Endometrium (tissue), 2 donors: ENCODE measurements around the gene MYCN.

Experiments
- FAIRE-seq: peaks from 2 replicates; lab custom pipeline; 2012; peaks lifted over from hg19 to GRCh38; lab: Jason Lieb, UNC
- donor health status: control.
- donor health status: control.

The MYCN gene

GRCh38 chr2:15979051-15979758 is 38.9 kb downstream of the MYCN start:
- FAIRE-seq, result no peak

DNA sequence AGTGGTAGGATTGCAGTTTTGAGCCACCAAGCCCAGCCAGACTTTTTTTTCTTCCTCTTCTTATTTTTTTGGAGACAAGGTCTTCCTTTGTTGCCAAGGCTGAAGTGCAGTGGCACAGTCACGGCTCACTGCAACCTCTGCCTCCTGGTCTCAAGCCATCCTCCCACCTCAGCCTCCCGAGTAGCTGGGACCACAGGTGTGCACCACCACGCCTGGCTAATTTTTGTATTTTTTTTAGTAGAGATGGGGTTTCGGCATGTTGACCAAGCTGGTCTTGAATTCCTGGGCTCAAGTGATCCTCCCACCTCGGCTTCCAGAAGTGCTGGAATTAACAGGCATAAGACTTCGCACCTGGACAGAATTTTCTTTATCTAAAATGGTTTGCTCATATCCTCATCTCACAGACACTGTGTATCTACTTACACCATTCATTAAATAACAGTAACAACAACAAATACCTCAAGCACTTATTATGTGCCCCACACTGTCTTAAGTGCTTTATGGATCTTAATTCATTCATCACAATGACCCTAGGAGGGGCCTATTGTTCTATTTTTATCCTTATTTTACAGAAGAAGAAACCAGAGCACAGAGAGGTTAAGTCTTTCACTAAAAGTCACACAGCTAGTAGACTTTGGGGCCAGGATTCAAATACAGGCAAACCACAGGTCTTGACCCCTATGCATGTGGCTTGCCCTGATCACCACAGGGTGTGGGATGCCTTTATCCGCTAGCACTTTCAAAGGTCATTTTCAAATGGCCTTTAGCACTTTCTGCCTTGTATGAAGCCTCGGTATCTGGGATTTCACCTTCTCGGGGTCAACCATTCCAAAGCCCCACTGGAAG is 39.6 kb downstream of the MYCN start:
- no peak for FAIRE-seq

GRCh38 chr2:15980605-15981098 is 40.3 kb downstream of the MYCN start:
- no peak for FAIRE-seq

GRCh38 chr2:15981646-15982045 is 41.3 kb downstream of the MYCN start:
- FAIRE-seq, result no peak

GRCh38 chr2:15982285-15983044 is 42.1 kb downstream of the MYCN start:
- FAIRE-seq, result no peak

DNA sequence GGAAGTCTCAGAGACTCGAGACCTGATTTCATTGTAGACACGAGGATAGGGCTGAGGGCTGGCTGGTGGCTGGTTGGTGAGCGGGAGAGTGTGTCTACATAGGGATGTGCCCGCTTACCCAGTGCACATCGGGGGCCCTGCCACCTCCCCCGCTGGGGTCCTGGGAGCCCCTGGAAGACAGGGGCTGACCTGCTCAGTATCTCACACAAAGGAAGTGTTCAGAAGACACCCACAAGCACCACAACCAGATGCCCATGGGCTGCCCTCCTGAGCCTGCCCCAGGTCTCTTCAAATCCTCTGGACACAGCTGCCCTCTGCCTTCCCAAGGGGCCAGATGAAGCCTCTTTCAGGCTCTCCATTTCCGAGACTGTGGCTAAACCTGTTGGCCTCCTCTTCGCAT is 43.1 kb downstream of the MYCN start:
- FAIRE-seq, result no peak

GRCh38 chr2:15984368-15985255 is 44.3 kb downstream of the MYCN start:
- no peak for FAIRE-seq

DNA sequence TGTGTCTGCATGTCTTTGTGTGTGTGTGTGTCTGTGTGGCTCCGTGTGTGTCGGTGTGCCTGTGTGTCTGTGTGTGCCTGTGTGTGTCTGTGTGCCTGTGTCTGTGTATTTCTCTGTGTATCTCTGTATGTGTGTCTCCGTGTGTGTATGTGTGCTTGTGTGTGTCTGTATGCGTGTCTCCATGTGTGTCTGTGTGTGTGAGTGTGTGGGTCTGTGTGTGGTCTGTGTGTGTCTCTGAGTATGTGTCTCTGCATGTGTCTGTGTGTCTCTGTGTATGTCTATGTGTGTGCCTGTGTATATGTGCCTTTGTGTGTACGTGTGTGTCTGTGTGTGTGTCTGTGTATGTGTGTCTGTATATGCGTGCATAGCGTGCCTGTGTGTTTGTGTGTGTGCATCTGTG is 45.2 kb downstream of the MYCN start:
- no peak for FAIRE-seq

- FAIRE-seq, result no peak
Observed at GRCh38 chr2:15986068-15986560, 45.8 kb downstream of the MYCN start.

DNA sequence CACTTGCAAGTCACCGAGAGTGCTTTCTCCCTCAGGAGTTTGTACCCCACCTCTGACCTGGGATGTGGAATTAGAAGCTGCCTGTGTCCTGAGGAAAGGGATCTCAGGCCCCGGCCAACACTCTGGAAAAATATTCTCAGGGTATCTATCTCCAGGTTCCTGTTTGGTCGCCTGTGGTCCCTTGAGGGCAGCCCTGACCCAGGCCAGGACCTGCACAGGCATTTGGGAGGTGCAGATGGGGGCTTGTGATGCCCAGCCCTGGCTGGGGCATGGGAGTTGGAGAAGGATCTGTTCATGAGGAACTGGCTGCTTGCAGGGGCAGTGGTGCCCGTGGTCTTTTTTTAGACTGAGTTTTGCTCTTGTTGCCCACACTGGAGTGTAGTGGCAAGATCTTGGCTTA is 46.3 kb downstream of the MYCN start:
- no peak for FAIRE-seq

DNA sequence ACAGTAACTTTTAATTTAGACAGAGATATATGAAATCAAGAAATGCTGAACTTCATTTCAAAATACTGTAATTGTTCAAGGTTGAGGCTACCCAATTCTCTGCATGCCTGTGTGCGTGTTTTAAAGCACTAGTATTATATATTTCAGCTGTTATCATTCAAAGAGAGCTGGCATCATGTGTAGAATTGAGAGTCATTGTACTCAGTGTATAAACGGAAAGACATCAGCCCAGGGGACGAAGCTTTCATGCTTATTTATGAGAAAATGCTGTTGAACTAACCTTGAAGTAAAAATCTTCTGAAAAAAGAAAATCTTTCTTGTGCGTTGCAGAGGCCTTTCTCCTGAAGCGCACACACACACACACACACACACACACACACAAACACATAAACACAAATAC is 48.4 kb downstream of the MYCN start:
- no peak for FAIRE-seq

GRCh38 chr2:15989559-15989958 is 49.2 kb downstream of the MYCN start:
- no peak for FAIRE-seq

GRCh38 chr2:15990151-15991101 is 50.1 kb downstream of the MYCN start:
- no peak for FAIRE-seq

GRCh38 chr2:15991231-15991630 is 50.9 kb downstream of the MYCN start:
- no peak for FAIRE-seq

DNA sequence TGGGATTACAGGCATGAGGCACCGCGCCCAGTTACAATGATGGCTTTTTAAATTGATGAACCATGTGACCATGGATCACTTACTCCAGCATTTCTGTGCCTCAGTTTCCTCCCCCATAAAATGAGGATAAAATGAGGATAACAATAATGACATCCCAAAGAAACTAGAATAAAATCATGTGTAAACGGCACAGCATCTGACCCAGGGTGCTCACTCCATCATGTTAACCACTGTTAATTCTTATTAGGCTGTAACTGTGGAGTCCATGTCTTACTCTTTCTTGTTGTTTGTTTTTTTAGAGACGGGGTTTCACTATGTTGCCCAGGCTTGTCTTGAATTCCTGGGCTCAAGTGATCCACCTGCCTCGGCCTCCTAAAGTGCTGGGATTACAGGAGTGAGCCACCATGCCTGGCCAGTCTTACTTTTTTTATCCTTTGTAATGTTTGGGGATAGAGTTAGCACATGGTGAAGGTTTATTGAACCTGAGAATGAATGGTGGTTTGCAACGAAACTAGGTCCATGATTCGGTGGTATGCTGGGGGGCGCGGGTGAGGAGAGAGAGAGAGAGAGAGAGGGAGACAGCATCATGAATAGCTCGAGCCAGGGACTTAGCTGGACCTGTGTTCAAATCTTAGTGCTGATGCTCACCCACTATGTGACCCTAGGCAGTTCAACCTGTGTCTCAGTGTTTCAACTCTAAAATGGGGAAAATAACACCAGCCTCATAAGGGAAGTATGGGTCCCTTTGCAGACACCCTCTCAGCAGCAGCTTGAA is 52.3 kb downstream of the MYCN start:
- FAIRE-seq, result no peak

DNA sequence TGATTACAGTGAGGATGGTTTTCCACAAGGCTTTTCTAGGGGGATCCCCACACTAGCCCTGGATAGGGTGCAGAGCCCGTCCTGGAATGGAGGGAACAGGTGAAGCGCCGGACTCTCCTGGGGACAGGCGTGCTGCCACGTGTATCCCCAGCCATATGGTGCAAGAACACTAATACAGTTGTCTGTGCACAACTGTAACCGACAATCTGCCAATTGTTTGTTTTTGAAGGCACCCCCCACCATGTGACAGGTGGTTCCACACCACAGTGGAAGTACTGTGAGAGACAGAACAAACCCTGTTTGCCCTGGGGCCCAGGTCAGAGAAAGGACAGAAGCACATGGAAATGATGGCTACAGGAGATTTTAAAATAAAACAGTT is 52.9 kb downstream of the MYCN start:
- FAIRE-seq, result no peak

- FAIRE-seq, result no peak
Observed at GRCh38 chr2:15993666-15994065, 53.3 kb downstream of the MYCN start.

DNA sequence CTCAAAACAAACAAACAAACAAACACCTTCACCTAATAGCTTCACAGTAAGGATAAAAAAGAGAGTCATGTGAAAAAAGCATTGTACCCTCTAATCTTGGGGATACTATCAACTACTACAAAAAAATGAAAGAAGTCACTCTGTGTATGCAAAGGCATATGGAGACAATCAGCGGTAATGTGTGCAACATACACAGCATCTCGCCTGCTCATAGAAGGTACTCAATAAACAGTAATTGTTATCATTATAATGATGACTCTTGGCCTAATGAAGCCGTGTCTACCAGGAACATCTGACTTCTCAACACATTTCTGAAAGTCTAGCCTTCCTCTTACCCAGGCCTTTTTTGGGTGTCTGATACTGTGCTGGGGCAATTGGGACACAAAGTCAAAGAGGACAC is 55.3 kb downstream of the MYCN start:
- FAIRE-seq, result no peak
